HepG2 (cell line): ENCODE data around the gene TYMS. TPM values are rescaled to one million over a fixed set of nuclear protein-coding genes. Genes with fewer than 3 reads are reported as not detected.

Source experiments
- ATAC-seq: fragments of 200-7000 bp; cut with Tn5 transposase; 3 replicates; pipeline ENCODE4 v1.9.1; 2020; ENCODE audit warnings: mild to moderate bottlenecking, moderate library complexity
- BruUV-seq: library from RNA; stranded (reverse); fragments of 400-500 nt; replicated peaks from 2 replicates; lab custom pipeline; 2021; lab: Mats Ljungman, UMichigan
- CTCF ChIA-PET: fragments of 300-600 bp; formaldehyde crosslinking; extraction: SDS; loops from one replicate; lab custom pipeline; 2021; ENCODE audit warnings: low total read pairs, inconsistent platforms, low intra/inter-chr PET ratio; lab: Yijun Ruan, JAX
- POLR2A ChIA-PET: fragments of 350-600 bp; sonication (Branson Sonifier 250); formaldehyde crosslinking; loops from one replicate; lab custom pipeline; 2020; ENCODE audit warnings: antibody characterized with exemption, inconsistent platforms; lab: Yijun Ruan, JAX
- DNase-seq: peaks from one replicate; pipeline ENCODE4 v3.0.0-alpha.2; 2015; ENCODE audit warnings: low spot score
- FAIRE-seq: peaks from 3 replicates; lab custom pipeline; 2011; peaks lifted over from hg19 to GRCh38; lab: Jason Lieb, UNC
- H2AFZ ChIP-seq: one replicate; pipeline ENCODE4 v1.6.1; 2011; ENCODE audit warnings: low read length, inconsistent platforms
- H3K27ac ChIP-seq: fragments of 300-600 bp; 3 replicates; pipeline ENCODE4 v1.8.0; 2011; ENCODE audit warnings: mixed run types, mild to moderate bottlenecking, mixed read lengths, low read length, inconsistent platforms; ENCODE audit not compliant: insufficient read depth; ENCODE audit errors: extremely low read length
- H3K27me3 ChIP-seq, 2 experiments: fragments of 200-600 bp in 1 of 2; 2 replicates in 1 of 2; 3 replicates in 1 of 2; pipeline versions ENCODE4 v1.6.0 to v1.8.0; 2011; ENCODE audit warnings: low read length in 2 of 2, mild to moderate bottlenecking in 2 of 2, moderate library complexity in 2 of 2, inconsistent platforms in 1 of 2; ENCODE audit not compliant: insufficient read depth in 2 of 2, control insufficient read depth in 1 of 2
- H3K36me3 ChIP-seq, 2 experiments: fragments of 200-600 bp in 1 of 2; replicated peaks in 1 of 2; 2 replicates in 1 of 2; 3 replicates in 1 of 2; pipeline versions ENCODE4 v1.5.1 to v1.8.0; 2011; ENCODE audit warnings: low read length in 2 of 2, inconsistent platforms in 1 of 2; ENCODE audit not compliant: insufficient read depth in 2 of 2, control insufficient read depth in 1 of 2
- H3K4me1 ChIP-seq: 2 replicates; pipeline ENCODE4 v1.5.1; 2012; ENCODE audit warnings: low read length, inconsistent platforms; ENCODE audit not compliant: insufficient read depth
- H3K4me2 ChIP-seq: 2 replicates; pipeline ENCODE4 v1.6.0; 2011; ENCODE audit warnings: low read depth, low read length, inconsistent platforms
- H3K4me3 ChIP-seq, 3 experiments: fragments of 200-600 bp in 1 of 3; sonication (generic), shearing (Covaris generic) in 1 of 3; replicated peaks in 1 of 3; 2 replicates each; pipeline ENCODE4 v1.5.1; 2011 to 2016; ENCODE audit warnings: low read length in 3 of 3, inconsistent platforms in 2 of 3, low read depth in 2 of 3, mild to moderate bottlenecking in 2 of 3, control low read depth in 1 of 3, mixed read lengths in 1 of 3; ENCODE audit not compliant: insufficient read depth in 1 of 3
- H3K79me2 ChIP-seq: one replicate; pipeline ENCODE4 v1.6.1; 2011; ENCODE audit warnings: low read length, inconsistent platforms; ENCODE audit not compliant: insufficient read depth
- H3K9ac ChIP-seq: 2 replicates; pipeline ENCODE4 v1.6.0; 2011; ENCODE audit warnings: mild to moderate bottlenecking, low read depth, low read length, inconsistent platforms; ENCODE audit not compliant: insufficient read depth
- H3K9me3 ChIP-seq: 2 replicates; pipeline ENCODE4 v1.5.1; 2012; ENCODE audit warnings: mild to moderate bottlenecking, low read length
- H4K20me1 ChIP-seq: 2 replicates; pipeline ENCODE4 v1.6.0; 2011; ENCODE audit warnings: inconsistent platforms, mild to moderate bottlenecking, low read length, moderate library complexity; ENCODE audit not compliant: insufficient read depth
- CTCF ChIP-seq: sonication (generic); formaldehyde crosslinking; IDR thresholded peaks from 2 replicates; pipeline ENCODE4 v1.5.0; 2020; ENCODE audit warnings: mild to moderate bottlenecking, missing genetic modification reagents, moderate library complexity
- MAFK ChIP-seq, 2 experiments: IDR thresholded peaks in 1 of 2; conservative IDR thresholded peaks in 1 of 2; 2 replicates each; pipeline ENCODE4 v1.6.1; 2011; ENCODE audit warnings: improper control_type of control experiment in 2 of 2, low read length in 2 of 2
- MIXL1 ChIP-seq: IDR thresholded peaks from 2 replicates; pipeline ENCODE4 v1.6.1; 2016
- PRDM4 ChIP-seq: sonication (generic); formaldehyde crosslinking; IDR thresholded peaks from 2 replicates; pipeline ENCODE4 v1.9.0; 2021; ENCODE audit warnings: missing genetic modification reagents, borderline replicate concordance
- SMC3 ChIP-seq: IDR thresholded peaks from 2 replicates; pipeline ENCODE4 v1.6.1; 2011; ENCODE audit warnings: low read length, improper control_type of control experiment
- STAG1 ChIP-seq: sonication (generic); formaldehyde crosslinking; IDR thresholded peaks from 2 replicates; pipeline ENCODE4 v1.4.0; 2020; ENCODE audit warnings: missing genetic modification reagents
- ZBTB10 ChIP-seq: sonication (generic); formaldehyde crosslinking; IDR thresholded peaks from 2 replicates; pipeline ENCODE4 v1.4.0; 2020; ENCODE audit warnings: missing genetic modification reagents, borderline replicate concordance
- ZBTB38 ChIP-seq: sonication (generic); formaldehyde crosslinking; IDR thresholded peaks from 2 replicates; pipeline ENCODE4 v1.5.1; 2020; ENCODE audit warnings: mild to moderate bottlenecking, missing genetic modification reagents
- ZNF326 ChIP-seq: sonication (generic); formaldehyde crosslinking; IDR thresholded peaks from 2 replicates; pipeline ENCODE4 v1.4.0; 2020; ENCODE audit warnings: missing genetic modification reagents, borderline replicate concordance
- ZNF34 ChIP-seq: sonication (generic); formaldehyde crosslinking; IDR thresholded peaks from 2 replicates; pipeline ENCODE4 v1.4.0; 2020; ENCODE audit warnings: mild to moderate bottlenecking, missing genetic modification reagents, borderline replicate concordance
- ZNF883 ChIP-seq: sonication (generic); formaldehyde crosslinking; IDR thresholded peaks from 2 replicates; pipeline ENCODE4 v1.5.1; 2020; ENCODE audit warnings: mild to moderate bottlenecking, missing genetic modification reagents; ENCODE audit errors: not compliant biosample characterization
- WGBS: methylation state at CpG from one replicate; pipeline ENCODE4 v1.1.6; 2017; ENCODE audit warnings: low lambda C conversion rate; 5-methylcytosine and 5-hydroxymethylcytosine counted together
- in situ Hi-C: cut with HindIII; loops from 2 replicates; pipeline ENCODE4 v1.10.0; 2017; ENCODE audit warnings: low pct_unique_long_range_greater_than_20kb; ENCODE audit not compliant: extremely low pct_ligation_motif_present
- intact Hi-C: fragments of 100-400 bp; cut with micrococcal nuclease; formaldehyde crosslinking; loops from one replicate; pipeline ENCODE4 v1.10.0; 2022; ENCODE audit not compliant: unreplicated experiment
- polyA plus RNA-seq, 8 experiments: library from polyadenylated mRNA; depleted of rRNA in 3 of 8; stranded (reverse) in 7 of 8; unstranded in 1 of 8; fragments of >200 nt; fragmentation: Illumina TruSeq in 4 of 8; extraction: Trizol in 4 of 8; gene quantifications; 2 replicates each; pipeline versions ENCODE4 v1.2.1 to v1.2.3, GENCODE V29; 2011 to 2016; ENCODE audit warnings: low read depth in 4 of 8, missing spikeins in 1 of 8, mixed read lengths in 1 of 8; ENCODE audit not compliant: insufficient read depth in 1 of 8
- total RNA-seq, 5 experiments: library from RNA; depleted of rRNA; stranded (reverse); fragments of >200 nt; fragmentation: Illumina TruSeq; extraction: Trizol; gene quantifications; 2 replicates each; pipeline ENCODE4 v1.2.3, GENCODE V29; 2016; ENCODE audit warnings: low read depth in 1 of 5

The TYMS gene
- total and polyA plus RNA-seq, 2 of the 13 experiments (the other 11 are each of a cell fraction or from before 2014, with no cell fraction given) = 80.1 to 106 TPM

- TF ChIP-seq ZBTB10 (CRISPR knock-in tag) = no peak
- peak; percentile 74 for TF ChIP-seq CTCF (CRISPR knock-in tag)
- peak; percentile 93 for TF ChIP-seq STAG1
- no peak for TF ChIP-seq ZBTB38 (CRISPR knock-in tag)
- peak; percentile 82 for TF ChIP-seq SMC3
- no peak for TF ChIP-seq ZNF326 (CRISPR knock-in tag)
- peak; percentile 36 to 48; a peak in 3 of 4 replicates for TF ChIP-seq MAFK (conservative IDR thresholded peaks at IDR 0.05 in 1 of 2, IDR thresholded peaks at IDR 0.05 in 1 of 2; ENCODE audit: low read length in 2 of 2)
Measured at GRCh38 chr18:616380-616995, 41.0 kb upstream of the TYMS start (continued).

GRCh38 chr18:617970-618504 lies 39.4 kb upstream of the TYMS start:
- 51% methylated on average over 13 of the region's 13 CpGs for WGBS
- peaks cover 0 to 5% of the 10 kb centered on the region in 2 experiments; a peak in 3 of 5 replicates for H3K27me3 ChIP-seq
- no peak overlapping the region for H3K4me2 ChIP-seq
- H3K4me3 ChIP-seq = no peak overlapping the region
- in situ Hi-C loops = loop anchor here (10.0 to 25.0 kb wide), 2 partner anchors 219 to 343 kb away; no protein-coding TSS in a partner anchor
- no peaks in the 10 kb centered on the region for H3K36me3 ChIP-seq
- H3K79me2 ChIP-seq = no peaks in the 10 kb centered on the region
- H4K20me1 ChIP-seq = no peaks in the 10 kb centered on the region
- no TSS peak for BruUV-seq
- no peaks in the 10 kb centered on the region for H3K9me3 ChIP-seq
- intact Hi-C loops = no loop called here
- H2AFZ ChIP-seq = no peak overlapping the region
- ChIA-PET POLR2A (no interaction called here), CTCF (no interaction called here)
- no peak overlapping the region for H3K27ac ChIP-seq
- DNase-seq (no peak), ATAC-seq (no peak)
- H3K4me1 ChIP-seq = no peaks in the 10 kb centered on the region
- H3K9ac ChIP-seq = no peak overlapping the region
- TF ChIP-seq PRDM4 = no peak
- TF ChIP-seq MIXL1 (CRISPR knock-in tag) = no peak
- TF ChIP-seq ZNF34 (CRISPR knock-in tag) = no peak
- no peak for TF ChIP-seq ZNF883
- TF ChIP-seq, all 625 proteins: peak for 0
- FAIRE-seq = no peak
